Stimulated activated CD4-positive, alpha-beta T cell treated with anti-CD3 and anti-CD28 coated beads, Interleukin-15, amount 100 ng/mL, for 1 hour (primary cell): ENCODE measurements around the gene HPCAL4.

ENCODE experiments used
- DNase-seq, 2 donors: peaks; one replicate each; pipeline ENCODE4 v3.0.0-alpha.2; 2020; ENCODE audit warnings: low read depth in 1 of 2, low spot score in 1 of 2

HPCAL4 gene

GRCh38 chr1:39701049-39701439 lies 9.8 kb upstream of the HPCAL4 start:
- no peak for DNase-seq

DNA sequence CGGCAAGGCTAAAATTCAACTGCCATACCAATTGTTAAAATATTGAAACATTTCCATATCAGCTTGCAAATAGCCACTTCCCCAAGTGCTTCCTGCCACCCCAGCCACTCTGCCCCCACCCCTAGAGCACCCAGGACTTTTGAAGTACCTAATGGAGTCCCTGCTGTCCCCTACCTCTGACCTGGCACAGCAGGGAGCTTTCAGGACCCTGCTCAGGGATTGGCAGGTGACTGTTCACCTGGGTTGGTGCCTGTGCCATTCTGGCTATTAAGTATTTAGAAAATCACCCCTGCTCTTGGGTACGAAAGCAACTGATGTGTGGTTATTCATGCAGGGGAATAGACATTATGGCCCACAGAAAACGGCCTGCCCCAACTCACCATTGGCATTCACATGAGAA lies 9.1 kb upstream of the HPCAL4 start:
- no peak for DNase-seq

- DNase-seq, result no peak
These were observed 8.2 kb upstream of the HPCAL4 start for GRCh38 chr1:39699419-39699818.

- DNase-seq, result no peak
These were observed 7.3 kb upstream of the HPCAL4 start for GRCh38 chr1:39698568-39698967.

- no peak for DNase-seq
These were observed 5.2 kb upstream of the HPCAL4 start for GRCh38 chr1:39696448-39696847.

- no peak for DNase-seq
These were observed 3.8 kb upstream of the HPCAL4 start for GRCh38 chr1:39695016-39695415.

DNA sequence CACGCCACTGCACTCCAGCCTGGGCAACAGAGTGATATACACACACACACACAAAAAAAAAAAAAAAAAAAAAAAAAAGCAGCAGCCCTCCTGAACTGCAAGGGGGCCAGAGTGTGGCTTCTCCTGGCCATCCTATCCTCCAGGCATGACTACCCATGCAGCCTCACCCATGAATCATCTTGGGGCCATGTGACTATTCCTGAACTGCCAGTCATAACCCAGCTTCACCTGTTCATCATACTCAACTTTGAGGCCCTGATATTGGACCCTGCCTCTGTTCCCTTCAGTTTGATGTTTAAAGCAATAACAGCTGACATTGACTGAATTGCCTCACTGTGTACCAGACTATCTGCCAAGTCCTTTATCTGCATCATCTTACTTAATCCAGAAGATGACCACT lies 2.8 kb upstream of the HPCAL4 start:
- DNase-seq, result no peak

- no peak for DNase-seq
These were observed 1.2 kb upstream of the HPCAL4 start for GRCh38 chr1:39692152-39693074.

- no peak for DNase-seq
These were observed 345 bp downstream of the HPCAL4 start for GRCh38 chr1:39690794-39691382.

GRCh38 chr1:39690225-39690624 lies 1.0 kb downstream of the HPCAL4 start:
- DNase-seq, result no peak

DNA sequence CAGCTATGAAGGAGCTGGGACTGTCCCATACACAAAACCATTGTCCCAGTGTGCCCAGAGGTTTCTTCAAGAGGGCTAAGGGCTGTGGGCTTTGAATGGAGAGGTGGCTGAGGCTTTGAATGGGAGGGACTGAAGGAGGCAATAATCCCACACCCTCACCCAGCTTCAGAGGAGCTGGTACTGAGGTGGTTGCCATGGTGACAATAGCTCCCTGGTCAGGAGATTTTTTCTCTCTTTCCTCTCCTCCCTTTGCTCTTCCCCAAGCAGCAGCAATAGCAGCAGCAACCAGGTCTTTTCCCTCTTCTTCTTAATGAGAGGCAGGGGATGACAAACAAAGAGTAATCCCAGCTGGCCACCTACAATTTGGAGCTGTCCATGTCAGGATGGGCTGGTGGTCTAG lies 1.6 kb downstream of the HPCAL4 start:
- no peak for DNase-seq

GRCh38 chr1:39689214-39689613 lies 2.0 kb downstream of the HPCAL4 start:
- DNase-seq, result no peak

DNA sequence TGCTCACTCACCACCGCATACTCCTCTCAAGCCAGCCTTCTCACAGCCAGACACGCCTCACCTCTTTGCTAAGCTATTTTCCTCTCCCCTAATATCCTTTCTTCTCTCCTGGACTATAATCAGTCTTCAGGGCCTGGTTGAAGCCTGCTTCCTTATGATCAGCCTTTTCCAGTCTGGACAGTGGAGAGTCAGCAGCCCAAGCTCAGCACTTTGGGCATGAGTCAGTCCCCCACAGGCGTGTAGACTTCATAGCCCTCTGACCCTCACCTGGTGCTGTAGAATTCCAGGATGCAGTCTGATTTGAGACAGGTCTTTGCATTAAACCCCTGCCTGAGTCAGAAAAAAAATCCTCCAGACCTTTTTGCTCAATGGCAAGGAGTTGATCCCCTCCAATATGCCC lies 2.5 kb downstream of the HPCAL4 start:
- no peak for DNase-seq

DNA sequence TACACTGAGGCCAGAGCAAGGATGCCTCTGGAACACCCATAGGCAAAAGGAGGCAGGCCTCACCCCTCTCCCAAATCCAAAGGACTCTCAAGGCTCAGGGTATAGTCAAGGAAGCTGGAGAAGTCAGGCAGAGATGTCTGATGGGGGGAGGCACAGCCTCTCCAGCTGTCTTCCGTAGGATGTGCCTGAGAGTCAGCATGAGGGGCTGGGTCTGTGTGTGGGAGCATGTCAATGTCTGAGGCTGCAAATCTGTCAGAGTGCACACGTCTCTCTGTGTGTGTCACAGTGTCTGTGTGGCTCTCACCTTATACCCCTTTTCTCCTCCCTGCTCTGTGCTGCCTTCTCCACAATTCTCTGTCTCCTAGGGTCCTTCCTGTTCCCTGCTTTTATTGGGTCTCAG lies 4.0 kb downstream of the HPCAL4 start:
- DNase-seq, result no peak

DNA sequence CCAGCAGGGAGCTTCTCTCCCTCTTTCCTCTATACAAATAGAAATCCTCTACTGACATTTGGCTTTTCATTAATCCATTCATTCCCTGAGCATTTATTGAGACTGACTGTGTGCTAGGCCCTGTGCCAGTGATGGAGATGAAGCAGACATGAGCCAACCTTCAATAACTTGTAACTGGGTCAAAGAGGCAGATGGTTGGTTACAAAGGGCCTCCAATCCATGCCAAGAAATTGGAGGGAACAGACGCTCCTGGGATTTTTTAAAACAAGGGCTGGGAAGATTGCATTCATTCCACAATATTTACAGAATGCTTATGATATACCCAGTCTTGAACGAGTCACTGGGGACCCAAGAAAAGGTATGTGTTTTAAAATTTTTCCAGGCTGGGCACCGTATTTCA lies 6.2 kb downstream of the HPCAL4 start:
- DNase-seq, result no peak

DNA sequence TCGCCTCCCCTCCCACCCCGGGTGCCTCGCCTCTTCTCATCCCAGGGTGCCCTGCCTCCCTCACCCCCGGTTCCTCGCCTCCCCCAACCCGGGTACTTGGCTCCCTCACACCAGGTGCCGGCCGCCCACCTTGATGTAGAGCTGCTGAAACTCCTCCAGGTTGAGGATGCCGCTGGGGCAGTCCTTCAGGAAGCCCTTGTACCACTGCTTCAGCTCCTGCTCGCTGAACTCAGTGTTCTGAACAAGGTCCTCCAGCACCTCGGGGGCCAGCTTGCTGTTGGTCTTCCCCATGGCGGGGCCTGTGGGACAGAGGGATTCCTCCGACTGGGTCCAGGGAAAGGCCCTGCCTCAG lies 6.9 kb downstream of the HPCAL4 start:
- no peak for DNase-seq

DNA sequence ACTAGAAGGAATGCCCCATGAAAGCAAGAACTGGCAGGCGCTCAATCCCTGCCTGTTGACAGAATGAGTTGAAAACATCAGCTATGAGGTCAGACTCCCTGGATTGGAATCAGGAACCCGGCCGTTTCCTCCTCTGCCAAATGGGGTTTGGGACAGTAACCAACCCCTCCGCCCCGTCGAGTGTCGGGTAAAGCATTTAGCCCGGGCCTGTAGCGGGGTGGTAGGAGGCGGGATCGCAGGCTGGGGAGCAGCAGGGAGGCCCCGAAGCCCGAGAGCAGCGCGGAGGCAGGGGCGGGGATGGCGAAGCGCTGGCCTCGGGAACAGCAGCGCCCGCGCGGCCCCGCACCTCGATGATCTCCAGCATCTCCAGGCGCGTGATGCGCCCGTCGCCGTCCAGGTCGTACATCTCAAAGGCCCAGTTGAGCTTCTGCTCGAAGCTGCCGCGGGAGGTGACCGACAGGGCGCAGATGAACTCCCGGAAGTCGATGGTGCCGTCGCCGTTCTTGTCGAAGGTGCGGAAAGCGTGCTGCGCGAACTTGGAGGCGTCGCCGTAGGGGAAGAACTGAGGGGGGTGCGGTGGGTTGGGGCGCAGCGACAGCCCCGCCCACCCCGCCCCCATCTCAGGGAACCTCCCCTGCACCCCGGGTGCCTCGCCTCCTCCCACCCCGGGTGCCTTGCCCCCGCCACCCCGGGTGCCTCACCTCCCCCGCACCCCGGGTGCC lies 7.5 kb downstream of the HPCAL4 start:
- DNase-seq, result no peak

DNA sequence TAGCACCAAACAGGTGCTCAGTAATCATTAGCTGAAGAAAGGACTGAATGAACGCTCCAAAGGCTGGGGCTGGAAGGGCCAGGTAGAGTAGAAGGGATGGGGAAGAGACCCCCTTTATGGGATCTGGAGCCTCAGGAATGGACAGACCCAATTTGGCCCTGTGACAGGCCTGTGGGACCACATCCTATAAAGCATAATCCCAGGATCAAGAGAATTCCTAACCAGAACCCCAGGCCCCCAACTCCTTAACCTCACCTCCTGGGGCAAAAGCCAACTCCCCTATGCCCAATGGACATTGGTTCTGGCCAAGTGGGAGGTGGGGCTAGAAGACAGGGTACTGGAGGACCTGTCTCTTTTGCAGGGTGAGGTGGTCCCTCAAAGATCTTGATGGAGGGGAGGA lies 9.2 kb downstream of the HPCAL4 start:
- DNase-seq, result no peak

GRCh38 chr1:39681294-39681693 lies 9.9 kb downstream of the HPCAL4 start:
- DNase-seq, result no peak

GRCh38 chr1:39680751-39681150 lies 10.5 kb downstream of the HPCAL4 start:
- no peak for DNase-seq

GRCh38 chr1:39679821-39680220 lies 11.4 kb downstream of the HPCAL4 start:
- no peak for DNase-seq

DNA sequence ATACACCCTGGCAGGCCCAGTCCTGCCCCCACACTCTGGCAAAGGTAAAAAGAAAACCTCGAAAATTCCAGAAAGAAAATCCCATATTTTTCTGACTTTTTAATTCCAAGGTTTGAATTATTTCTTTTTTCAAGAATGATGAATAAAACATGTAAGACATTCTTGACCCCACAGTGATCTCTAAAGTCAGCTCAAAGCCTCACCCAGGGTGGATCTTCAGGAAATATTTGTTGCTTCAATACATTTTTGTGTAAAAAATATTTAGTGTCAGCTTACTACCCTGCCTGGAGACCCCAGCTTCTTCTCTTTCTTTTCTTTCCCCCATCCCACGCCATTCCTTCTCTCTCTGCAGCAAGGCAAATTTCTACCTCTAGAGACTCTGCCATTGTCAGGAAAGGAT lies 12.3 kb downstream of the HPCAL4 start:
- DNase-seq, result no peak
